Diencephalon (tissue), 1 donor: ENCODE measurements around the gene SPATS1. TPM values are rescaled to one million over a fixed set of nuclear protein-coding genes. Genes with fewer than 3 reads are reported as not detected.

Experiments
- total RNA-seq: library from RNA; depleted of rRNA; stranded (reverse); fragments of >200 nt; gene quantifications from one replicate; pipeline ENCODE4 v1.2.3, GENCODE V29; 2014

The SPATS1 gene, protein sequence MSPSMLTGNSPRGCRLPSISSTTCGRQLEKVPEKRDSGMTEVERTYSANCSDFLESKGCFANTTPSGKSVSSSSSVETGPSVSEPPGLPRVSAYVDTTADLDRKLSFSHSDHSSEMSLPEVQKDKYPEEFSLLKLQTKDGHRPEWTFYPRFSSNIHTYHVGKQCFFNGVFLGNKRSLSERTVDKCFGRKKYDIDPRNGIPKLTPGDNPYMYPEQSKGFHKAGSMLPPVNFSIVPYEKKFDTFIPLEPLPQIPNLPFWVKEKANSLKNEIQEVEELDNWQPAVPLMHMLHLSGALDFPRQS
- 1.2 TPM for total RNA-seq

GRCh38 chr6:44342489-44342888 lies at the start of gene SPATS1:
Gene SPATS1 (plus strand): TSS chr6:44342650. CDS start chr6:44343096, 446 bp downstream.

DNA sequence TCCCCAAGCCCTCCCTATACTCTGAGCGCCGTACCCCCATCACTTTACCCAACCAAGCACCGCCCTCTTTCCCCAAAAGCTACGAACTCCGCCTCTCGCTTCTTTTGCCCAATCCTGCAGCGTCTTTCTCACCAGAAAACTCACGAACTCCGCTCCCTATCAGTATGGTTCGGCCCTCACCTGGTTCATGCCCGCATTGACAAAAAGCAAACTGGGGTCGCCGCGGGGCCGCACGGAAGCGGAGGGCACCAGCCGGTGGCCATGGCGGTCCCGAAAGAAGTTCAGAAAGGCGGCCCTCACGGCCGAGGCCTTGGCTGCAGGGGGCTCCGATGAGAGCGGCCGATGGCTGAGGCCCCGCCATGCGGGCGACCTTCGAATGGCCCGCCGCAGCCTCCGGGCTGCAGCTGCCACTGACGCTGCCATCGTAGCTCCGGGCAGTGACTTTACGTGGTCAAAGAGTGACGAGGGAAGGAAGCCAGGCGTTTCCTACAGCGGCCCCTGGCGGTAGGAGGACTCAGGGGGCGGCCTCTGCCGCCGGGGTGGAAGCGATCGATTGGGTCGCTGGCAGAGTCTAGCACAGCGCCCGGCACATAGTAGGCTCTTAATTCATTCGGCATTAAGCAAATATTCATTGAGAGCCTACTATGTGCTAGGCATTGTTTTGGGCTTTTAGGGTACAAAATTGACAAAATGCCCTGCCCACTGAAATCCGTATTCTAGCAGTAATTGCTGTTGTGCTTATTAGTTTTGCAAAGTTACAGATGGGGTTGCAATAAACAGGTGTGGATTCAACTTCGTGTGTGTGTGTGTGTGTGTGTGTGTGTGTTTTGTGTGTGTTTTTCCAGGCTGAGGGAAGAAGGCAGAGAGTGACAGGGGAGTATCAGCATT lies 29.3 kb upstream of the SPATS1 start, which contains the start of gene AARS2:
AARS2 (minus strand) TSS at position 447 of the 888 bp plus-strand sequence; CDS start at position 423, 24 bp downstream.

DNA sequence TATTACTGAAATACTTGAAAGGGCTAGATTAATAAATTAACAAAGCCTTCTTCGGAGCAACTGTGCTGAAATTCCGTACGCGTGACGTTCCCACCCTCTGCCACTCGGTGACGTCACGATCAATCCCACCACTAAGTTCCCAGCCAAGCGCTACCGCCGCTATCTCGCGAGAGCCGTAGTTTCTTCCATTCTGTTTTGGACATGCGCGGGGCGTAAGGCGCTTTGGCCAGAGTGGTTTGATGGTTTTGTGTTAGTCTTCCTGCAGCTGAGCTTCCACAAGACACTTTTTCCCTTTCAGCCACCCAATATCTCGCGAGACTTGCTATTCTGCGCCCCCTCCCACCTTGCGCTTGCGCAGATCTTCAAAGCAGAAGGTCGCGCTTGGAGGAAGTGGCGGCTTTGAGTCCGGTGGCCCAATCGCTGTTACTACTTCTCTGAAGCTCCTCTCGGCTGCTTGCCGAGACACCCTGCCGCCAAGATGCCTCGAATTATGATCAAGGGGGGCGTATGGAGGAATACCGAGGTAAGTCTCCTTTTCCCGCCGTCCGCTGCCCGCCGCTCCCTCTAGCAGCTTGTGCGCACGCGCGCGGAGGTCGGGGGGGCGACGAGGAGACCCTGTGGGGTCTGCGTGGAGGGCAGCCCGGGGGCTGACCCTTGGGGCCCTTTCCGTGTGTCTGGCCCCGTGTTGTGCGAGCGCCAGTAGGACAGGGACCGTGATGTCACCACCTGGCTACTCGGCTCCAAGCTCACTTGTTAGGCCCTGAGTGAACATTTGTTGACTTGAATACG lies 45.1 kb downstream of the SPATS1 start, which contains the start of gene CDC5L:
CDC5L (plus strand) TSS at position 361 of the 789 bp plus-strand sequence; CDS start at position 479, 118 bp downstream.

Other genes with a start within 250 kb of the SPATS1 start
- 39.7 TPM for gene MRPL14, start 215.2 kb upstream of the SPATS1 start, total RNA-seq
- 60.9 TPM for gene TMEM63B, start 215.1 kb upstream of the SPATS1 start, total RNA-seq
- gene CAPN11, start 183.8 kb upstream of the SPATS1 start, total RNA-seq = not detected
- not detected for gene MYMX, start 125.7 kb upstream of the SPATS1 start, total RNA-seq
- gene SLC29A1, start 119.1 kb upstream of the SPATS1 start, total RNA-seq = 15.9 TPM
- gene HSP90AB1, start 95.5 kb upstream of the SPATS1 start, total RNA-seq = 534 TPM
- 33.2 TPM for gene SLC35B2, start 85.1 kb upstream of the SPATS1 start, total RNA-seq
- 6.7 TPM for gene NFKBIE, start 77.1 kb upstream of the SPATS1 start, total RNA-seq
- 40.8 TPM for gene TMEM151B, start 72.2 kb upstream of the SPATS1 start, total RNA-seq
- gene AARS2, start 29.3 kb upstream of the SPATS1 start, total RNA-seq = 11.8 TPM
- gene CDC5L, start 45.1 kb downstream of the SPATS1 start, total RNA-seq = 37.4 TPM